Caco-2 (cell line): ENCODE measurements around the gene MTA1. TPM values are rescaled to one million over a fixed set of nuclear protein-coding genes. Genes with fewer than 3 reads are reported as not detected.

Experiments used
- BruUV-seq: library from RNA; stranded (reverse); fragments of 400-500 nt; replicated peaks from 2 replicates; lab custom pipeline; 2021; lab: Mats Ljungman, UMichigan
- CTCF ChIA-PET: fragments of 300-600 bp; sonication (Branson Sonifier 250); formaldehyde crosslinking; loops from one replicate; lab custom pipeline; 2022; ENCODE audit warnings: antibody characterized with exemption; lab: Charles Lee
- POLR2A ChIA-PET: fragments of 300-600 bp; sonication (Branson Sonifier 250); formaldehyde crosslinking; loops from one replicate; lab custom pipeline; 2022; ENCODE audit warnings: antibody characterized with exemption; lab: Charles Lee
- DNase-seq, 2 experiments: peaks; one replicate each; pipeline versions ENCODE4 v3.0.0 to v3.0.0-alpha.2; 2020 to 2022
- H3K27me3 ChIP-seq: replicated peaks from 2 replicates; pipeline ENCODE4 v1.6.0; 2011; ENCODE audit warnings: low read length; ENCODE audit not compliant: control insufficient read depth, insufficient read depth
- H3K36me3 ChIP-seq: 2 replicates; pipeline ENCODE4 v1.5.1; 2011; ENCODE audit warnings: low read length; ENCODE audit not compliant: control insufficient read depth, insufficient read depth
- H3K4me1 ChIP-seq: fragments of 250-450 bp; sonication (Bioruptor Pico); 2 replicates; pipeline ENCODE4 v1.5.1; 2020; ENCODE audit warnings: mild to moderate bottlenecking
- H3K4me3 ChIP-seq: 2 replicates; pipeline ENCODE4 v1.5.1; 2011; ENCODE audit warnings: low read depth, mild to moderate bottlenecking, control low read depth, low read length
- H3K9me3 ChIP-seq: fragments of 250-450 bp; sonication (Bioruptor Pico); 2 replicates; pipeline ENCODE4 v1.5.1; 2020; ENCODE audit warnings: mild to moderate bottlenecking, moderate library complexity
- H3K27ac Mint-ChIP-seq: one replicate; pipeline ENCODE4 v1.8.0; 2022; ENCODE audit warnings: mixed read lengths; ENCODE audit not compliant: unreplicated experiment
- H3K27me3 Mint-ChIP-seq: one replicate; pipeline ENCODE4 v1.8.0; 2022; ENCODE audit warnings: mixed read lengths; ENCODE audit not compliant: insufficient read depth, unreplicated experiment
- H3K36me3 Mint-ChIP-seq: one replicate; pipeline ENCODE4 v1.8.0; 2022; ENCODE audit warnings: mild to moderate bottlenecking, mixed read lengths; ENCODE audit not compliant: insufficient read depth, unreplicated experiment
- H3K4me1 Mint-ChIP-seq: one replicate; pipeline ENCODE4 v1.8.0; 2022; ENCODE audit warnings: low read depth, mixed read lengths; ENCODE audit not compliant: unreplicated experiment
- H3K4me3 Mint-ChIP-seq: one replicate; pipeline ENCODE4 v1.8.0; 2022; ENCODE audit warnings: mild to moderate bottlenecking, moderate library complexity, mixed read lengths; ENCODE audit not compliant: unreplicated experiment
- H3K9me3 Mint-ChIP-seq: one replicate; pipeline ENCODE4 v1.8.0; 2022; ENCODE audit warnings: mixed read lengths; ENCODE audit not compliant: unreplicated experiment
- intact Hi-C: fragments of 100-400 bp; cut with micrococcal nuclease; formaldehyde crosslinking; loops from one replicate; pipeline ENCODE4 v1.10.0; 2022; ENCODE audit not compliant: unreplicated experiment
- total RNA-seq: library from RNA; stranded (reverse); gene quantifications from 2 replicates; pipeline ENCODE4 v1.2.3, GENCODE V29; 2022
- TF ChIP-seq, protein P1 (sequence below), 2 experiments: fragments of 200-600 bp in 1 of 2; IDR thresholded peaks; 1 replicate in 1 of 2; 2 replicates in 1 of 2; pipeline versions ENCODE4 v1.5.1 to v1.8.0; 2011 to 2022; ENCODE audit warnings: antibody characterized with exemption in 1 of 2, control low read depth in 1 of 2, inconsistent platforms in 1 of 2, low read depth in 1 of 2, low read length in 1 of 2, mild to moderate bottlenecking in 1 of 2, moderate library complexity in 1 of 2; ENCODE audit not compliant: insufficient read depth in 1 of 2, severe bottlenecking in 1 of 2, unreplicated experiment in 1 of 2

The MTA1 gene
- total RNA-seq, 1 experiment from 2014 or later, result 167 TPM

DNA sequence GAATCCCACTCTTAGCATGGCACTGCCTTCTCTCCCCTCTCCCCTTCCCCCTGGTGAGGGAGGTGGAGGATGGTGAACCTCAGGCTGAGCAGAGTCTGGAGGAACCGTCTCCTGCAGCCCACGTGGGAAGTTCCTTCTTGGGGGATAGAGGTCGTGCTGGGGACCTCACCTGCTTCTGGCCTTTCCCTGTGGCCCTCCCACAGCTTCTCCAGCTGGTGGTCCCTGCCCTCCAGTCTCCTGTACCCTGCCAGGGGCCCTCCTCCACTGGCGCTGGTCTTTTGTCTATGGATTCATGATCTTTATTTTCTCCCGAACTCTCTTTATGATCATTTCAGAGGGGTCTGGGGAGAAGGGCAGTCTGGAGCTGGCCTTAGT is 9.0 kb upstream of the MTA1 start:
- no peaks in the 10 kb centered on the region for H3K9me3 Mint-ChIP-seq
- no peaks in the 10 kb centered on the region for H3K4me1 Mint-ChIP-seq
- H3K4me1 ChIP-seq, result peaks cover 5% of the 10 kb centered on the region; the same call in 1 of the 2 replicates
- DNase-seq, result no peak
- H3K4me3 ChIP-seq, result peak overlapping the region; percentile 23; the same call in 1 of the 2 replicates
- ChIA-PET POLR2A (interaction anchor here (1.3 kb wide), 1 partner anchor 11 kb away, joined by 4 read pairs; no protein-coding TSS in a partner anchor), CTCF (interaction anchor here (1.6 kb wide), 1 partner anchor 40 kb away, joined by 3 read pairs; no protein-coding TSS in a partner anchor)
- intact Hi-C loops, result no loop called here
- no peaks in the 10 kb centered on the region for H3K9me3 ChIP-seq
- no peak overlapping the region for H3K27ac Mint-ChIP-seq
- H3K27me3 Mint-ChIP-seq, result peaks cover 10% of the 10 kb centered on the region
- peak overlapping the region; percentile 61 for H3K4me3 Mint-ChIP-seq
- no peaks in the 10 kb centered on the region for H3K36me3 ChIP-seq
- no peaks in the 10 kb centered on the region for H3K36me3 Mint-ChIP-seq
- no TSS peak for BruUV-seq
- H3K27me3 ChIP-seq, result no peaks in the 10 kb centered on the region
- TF ChIP-seq, protein P1, sequence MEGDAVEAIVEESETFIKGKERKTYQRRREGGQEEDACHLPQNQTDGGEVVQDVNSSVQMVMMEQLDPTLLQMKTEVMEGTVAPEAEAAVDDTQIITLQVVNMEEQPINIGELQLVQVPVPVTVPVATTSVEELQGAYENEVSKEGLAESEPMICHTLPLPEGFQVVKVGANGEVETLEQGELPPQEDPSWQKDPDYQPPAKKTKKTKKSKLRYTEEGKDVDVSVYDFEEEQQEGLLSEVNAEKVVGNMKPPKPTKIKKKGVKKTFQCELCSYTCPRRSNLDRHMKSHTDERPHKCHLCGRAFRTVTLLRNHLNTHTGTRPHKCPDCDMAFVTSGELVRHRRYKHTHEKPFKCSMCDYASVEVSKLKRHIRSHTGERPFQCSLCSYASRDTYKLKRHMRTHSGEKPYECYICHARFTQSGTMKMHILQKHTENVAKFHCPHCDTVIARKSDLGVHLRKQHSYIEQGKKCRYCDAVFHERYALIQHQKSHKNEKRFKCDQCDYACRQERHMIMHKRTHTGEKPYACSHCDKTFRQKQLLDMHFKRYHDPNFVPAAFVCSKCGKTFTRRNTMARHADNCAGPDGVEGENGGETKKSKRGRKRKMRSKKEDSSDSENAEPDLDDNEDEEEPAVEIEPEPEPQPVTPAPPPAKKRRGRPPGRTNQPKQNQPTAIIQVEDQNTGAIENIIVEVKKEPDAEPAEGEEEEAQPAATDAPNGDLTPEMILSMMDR (IDR thresholded peaks at IDR 0.05; ENCODE audit: insufficient read depth in 1 of 2, low read depth in 1 of 2, low read length in 1 of 2, severe bottlenecking in 1 of 2, unreplicated experiment in 1 of 2), result no peak

DNA sequence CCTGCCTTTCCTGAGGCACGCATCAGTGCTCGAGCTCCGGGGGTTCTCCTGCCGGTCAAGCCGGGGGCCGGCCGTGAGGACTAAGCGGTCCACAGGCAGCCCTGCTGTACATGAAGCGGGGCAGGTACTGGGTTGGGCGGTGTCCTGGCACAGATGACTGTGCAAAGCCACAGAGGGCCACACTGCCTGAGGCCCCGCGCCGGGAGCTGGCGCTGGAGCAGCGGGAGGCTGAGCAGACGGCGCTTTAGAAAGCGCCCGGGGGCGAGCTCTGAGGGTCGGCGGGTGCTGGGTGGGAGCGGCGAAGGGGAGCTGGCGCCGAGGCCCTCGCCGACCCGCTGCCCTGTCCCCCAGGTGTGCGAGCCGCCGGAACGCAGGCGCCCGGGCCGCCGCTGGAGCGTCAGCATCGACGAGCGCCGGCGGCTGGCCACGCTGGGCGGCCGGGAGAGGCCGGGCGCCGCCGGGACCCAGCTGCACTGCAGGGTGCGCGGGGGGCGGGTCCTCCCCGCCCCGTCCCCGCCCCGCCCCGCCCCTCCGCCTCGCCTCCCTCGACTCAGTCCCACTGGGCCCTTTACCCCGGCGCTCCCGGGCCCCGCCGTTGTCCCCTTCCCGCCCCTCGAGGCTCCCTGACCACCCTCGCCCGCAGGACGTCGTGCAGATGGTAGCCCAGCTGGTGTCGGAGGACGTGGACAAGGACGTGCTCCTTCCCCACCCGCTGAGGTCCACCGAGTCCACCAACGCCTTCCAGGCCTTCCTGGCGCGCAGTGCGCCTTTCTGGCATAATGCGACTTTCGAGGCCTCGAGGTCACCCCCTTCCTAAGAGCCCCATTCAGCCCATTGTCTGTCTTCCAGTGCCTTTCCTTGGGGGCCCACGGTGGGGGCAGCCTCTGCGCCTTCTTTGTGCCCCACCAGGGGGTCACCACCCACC is 8.3 kb upstream of the MTA1 start:
- no peaks in the 10 kb centered on the region for H3K36me3 ChIP-seq
- DNase-seq, result peak in 1 of 2 experiments; percentile 65
- no peak overlapping the region for H3K27ac Mint-ChIP-seq
- TF ChIP-seq, protein P1 (IDR thresholded peaks at IDR 0.05; ENCODE audit: insufficient read depth in 1 of 2, low read depth in 1 of 2, low read length in 1 of 2, severe bottlenecking in 1 of 2, unreplicated experiment in 1 of 2), result no peak
- CTCF ChIA-PET, result interaction anchor here (1.0 to 1.6 kb wide), 2 partner anchors 41 to 78 kb away, joined by 3 to 4 read pairs; no protein-coding TSS in a partner anchor
- POLR2A ChIA-PET, result interaction anchor here (1.3 kb wide), 1 partner anchor 12 kb away, joined by 4 read pairs; no protein-coding TSS in a partner anchor
- BruUV-seq, result no TSS peak
- H3K4me1 Mint-ChIP-seq, result no peaks in the 10 kb centered on the region
- H3K27me3 ChIP-seq, result no peaks in the 10 kb centered on the region
- no peaks in the 10 kb centered on the region for H3K9me3 Mint-ChIP-seq
- H3K36me3 Mint-ChIP-seq, result no peaks in the 10 kb centered on the region
- H3K27me3 Mint-ChIP-seq, result peaks cover 10% of the 10 kb centered on the region
- H3K4me3 Mint-ChIP-seq, result peak overlapping the region; percentile 61
- peaks cover 5% of the 10 kb centered on the region; the same call in 1 of the 2 replicates for H3K4me1 ChIP-seq
- H3K4me3 ChIP-seq, result peak overlapping the region; percentile 23
- intact Hi-C loops, result no loop called here
- H3K9me3 ChIP-seq, result no peaks in the 10 kb centered on the region

DNA sequence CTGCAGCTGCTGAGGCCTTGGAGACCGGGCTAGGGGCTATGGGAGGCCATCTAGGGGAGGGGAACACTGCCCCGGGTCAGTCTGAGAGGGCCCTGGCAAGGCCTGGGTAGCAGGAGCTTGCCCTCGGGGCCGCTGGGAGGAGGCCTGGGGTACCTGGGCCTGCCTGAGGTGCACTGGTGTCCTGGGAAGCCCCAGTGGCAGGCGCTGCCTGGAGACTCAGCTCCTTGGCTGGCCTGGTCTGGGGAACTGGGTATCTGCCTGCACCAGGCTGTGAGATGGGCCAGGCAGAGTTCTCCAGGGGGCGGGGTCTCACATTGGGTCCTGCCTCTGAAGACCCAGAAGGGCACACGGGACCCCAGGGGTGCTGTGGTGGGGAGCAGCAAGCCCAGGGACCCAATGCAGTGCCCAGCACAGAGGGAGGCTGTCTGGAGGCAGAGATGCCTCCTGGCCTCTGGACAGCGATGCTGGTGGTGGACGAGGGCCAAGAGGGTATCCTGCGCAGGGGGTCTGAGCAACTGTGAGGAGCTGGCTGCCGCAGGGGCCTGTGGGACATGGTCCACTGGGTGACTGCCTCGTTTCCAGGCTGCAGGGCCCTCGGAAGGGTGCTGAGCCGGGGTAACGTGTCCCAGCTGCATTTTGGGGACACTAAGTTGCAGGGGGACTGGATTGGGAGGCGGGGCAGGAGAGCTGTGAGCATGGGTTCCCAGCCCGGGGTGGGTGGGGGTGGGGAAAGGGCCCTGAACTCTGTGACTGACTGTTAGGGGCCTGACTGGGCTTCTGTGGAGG is 7.4 kb upstream of the MTA1 start:
- H3K36me3 Mint-ChIP-seq, result no peaks in the 10 kb centered on the region
- intact Hi-C loops, result no loop called here
- no peak for DNase-seq
- H3K4me3 Mint-ChIP-seq, result peak overlapping the region; percentile 29
- H3K36me3 ChIP-seq, result no peaks in the 10 kb centered on the region
- no peaks in the 10 kb centered on the region for H3K9me3 ChIP-seq
- BruUV-seq, result no TSS peak
- no peaks in the 10 kb centered on the region for H3K27me3 ChIP-seq
- H3K9me3 Mint-ChIP-seq, result no peaks in the 10 kb centered on the region
- H3K4me1 Mint-ChIP-seq, result no peaks in the 10 kb centered on the region
- TF ChIP-seq, protein P1 (IDR thresholded peaks at IDR 0.05; ENCODE audit: insufficient read depth in 1 of 2, low read depth in 1 of 2, low read length in 1 of 2, severe bottlenecking in 1 of 2, unreplicated experiment in 1 of 2), result no peak
- no peak overlapping the region for H3K27ac Mint-ChIP-seq
- ChIA-PET CTCF (interaction anchor here (0.7 to 1.6 kb wide), 3 partner anchors 42 to 242 kb away, joined by 3 to 5 read pairs (median 4); no protein-coding TSS in a partner anchor), POLR2A (interaction anchor here (0.7 kb wide), 1 partner anchor 235 kb away, joined by 9 read pairs; no protein-coding TSS in a partner anchor)
- peaks cover 10% of the 10 kb centered on the region for H3K27me3 Mint-ChIP-seq
- peaks cover 5% of the 10 kb centered on the region; the same call in 1 of the 2 replicates for H3K4me1 ChIP-seq
- no peak overlapping the region for H3K4me3 ChIP-seq
